DND-41 (cell line): Measurements from ENCODE around the gene RIN2.

Experiments
- ATAC-seq: fragments of 200-7000 bp; cut with Tn5 transposase; 3 replicates; pipeline ENCODE4 v1.9.1; 2021; ENCODE audit warnings: low read depth; ENCODE audit not compliant: insufficient read depth
- DNase-seq: peaks from one replicate; pipeline ENCODE4 v3.0.0-alpha.2; 2020
- H2AFZ ChIP-seq: 2 replicates; pipeline ENCODE4 v1.6.0; 2012; ENCODE audit warnings: low read depth, low read length
- H3K27ac ChIP-seq: 2 replicates; pipeline ENCODE4 v1.5.1; 2012; ENCODE audit warnings: low read length, inconsistent platforms
- H3K27me3 ChIP-seq: fragments of 200-600 bp; sonication (generic); 2 replicates; pipeline ENCODE4 v1.6.0; 2012; ENCODE audit warnings: low read length, mild to moderate bottlenecking, inconsistent platforms; ENCODE audit not compliant: insufficient read depth, poor library complexity
- H3K36me3 ChIP-seq: 2 replicates; pipeline ENCODE4 v1.5.1; 2012; ENCODE audit warnings: low read length, inconsistent platforms; ENCODE audit not compliant: insufficient read depth
- H3K4me1 ChIP-seq: 2 replicates; pipeline ENCODE4 v1.5.1; 2012; ENCODE audit warnings: mild to moderate bottlenecking, low read length; ENCODE audit not compliant: insufficient read depth
- H3K4me2 ChIP-seq: 2 replicates; pipeline ENCODE4 v1.6.0; 2012; ENCODE audit warnings: mild to moderate bottlenecking, moderate library complexity, low read length, inconsistent platforms; ENCODE audit not compliant: insufficient read depth
- H3K4me3 ChIP-seq, 2 experiments: fragments of 200-600 bp in 1 of 2; shearing (Covaris generic) in 1 of 2; 2 replicates each; pipeline ENCODE4 v1.5.1; 2012 to 2016; ENCODE audit warnings: inconsistent platforms in 2 of 2, low read length in 2 of 2, mild to moderate bottlenecking in 2 of 2, low read depth in 1 of 2, moderate library complexity in 1 of 2
- H3K79me2 ChIP-seq: 2 replicates; pipeline ENCODE4 v1.6.0; 2012; ENCODE audit warnings: low read length, inconsistent platforms; ENCODE audit not compliant: insufficient read depth
- H3K9ac ChIP-seq: 2 replicates; pipeline ENCODE4 v1.6.0; 2012; ENCODE audit warnings: low read depth, mild to moderate bottlenecking, inconsistent platforms, low read length, moderate library complexity
- H3K9me3 ChIP-seq: 2 replicates; pipeline ENCODE4 v1.5.1; 2012; ENCODE audit warnings: low read length, moderate library complexity, mild to moderate bottlenecking, inconsistent platforms; ENCODE audit not compliant: insufficient read depth, severe bottlenecking
- H4K20me1 ChIP-seq: 2 replicates; pipeline ENCODE4 v1.6.0; 2012; ENCODE audit warnings: low read length; ENCODE audit not compliant: insufficient read depth
- EZH2 ChIP-seq: IDR thresholded peaks from 3 replicates; pipeline ENCODE4 v1.6.1; 2012; ENCODE audit warnings: borderline replicate concordance, low read depth, mild to moderate bottlenecking, moderate library complexity, low read length, inconsistent platforms; ENCODE audit not compliant: severe bottlenecking
- TF ChIP-seq, protein P1 (sequence below): IDR thresholded peaks from 2 replicates; pipeline ENCODE4 v1.5.1; 2012; ENCODE audit warnings: borderline replicate concordance, low read length, moderate library complexity, mild to moderate bottlenecking; ENCODE audit not compliant: poor library complexity, severe bottlenecking; ENCODE audit errors: extremely low read depth

RIN2 gene, protein sequence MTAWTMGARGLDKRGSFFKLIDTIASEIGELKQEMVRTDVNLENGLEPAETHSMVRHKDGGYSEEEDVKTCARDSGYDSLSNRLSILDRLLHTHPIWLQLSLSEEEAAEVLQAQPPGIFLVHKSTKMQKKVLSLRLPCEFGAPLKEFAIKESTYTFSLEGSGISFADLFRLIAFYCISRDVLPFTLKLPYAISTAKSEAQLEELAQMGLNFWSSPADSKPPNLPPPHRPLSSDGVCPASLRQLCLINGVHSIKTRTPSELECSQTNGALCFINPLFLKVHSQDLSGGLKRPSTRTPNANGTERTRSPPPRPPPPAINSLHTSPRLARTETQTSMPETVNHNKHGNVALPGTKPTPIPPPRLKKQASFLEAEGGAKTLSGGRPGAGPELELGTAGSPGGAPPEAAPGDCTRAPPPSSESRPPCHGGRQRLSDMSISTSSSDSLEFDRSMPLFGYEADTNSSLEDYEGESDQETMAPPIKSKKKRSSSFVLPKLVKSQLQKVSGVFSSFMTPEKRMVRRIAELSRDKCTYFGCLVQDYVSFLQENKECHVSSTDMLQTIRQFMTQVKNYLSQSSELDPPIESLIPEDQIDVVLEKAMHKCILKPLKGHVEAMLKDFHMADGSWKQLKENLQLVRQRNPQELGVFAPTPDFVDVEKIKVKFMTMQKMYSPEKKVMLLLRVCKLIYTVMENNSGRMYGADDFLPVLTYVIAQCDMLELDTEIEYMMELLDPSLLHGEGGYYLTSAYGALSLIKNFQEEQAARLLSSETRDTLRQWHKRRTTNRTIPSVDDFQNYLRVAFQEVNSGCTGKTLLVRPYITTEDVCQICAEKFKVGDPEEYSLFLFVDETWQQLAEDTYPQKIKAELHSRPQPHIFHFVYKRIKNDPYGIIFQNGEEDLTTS

DNA sequence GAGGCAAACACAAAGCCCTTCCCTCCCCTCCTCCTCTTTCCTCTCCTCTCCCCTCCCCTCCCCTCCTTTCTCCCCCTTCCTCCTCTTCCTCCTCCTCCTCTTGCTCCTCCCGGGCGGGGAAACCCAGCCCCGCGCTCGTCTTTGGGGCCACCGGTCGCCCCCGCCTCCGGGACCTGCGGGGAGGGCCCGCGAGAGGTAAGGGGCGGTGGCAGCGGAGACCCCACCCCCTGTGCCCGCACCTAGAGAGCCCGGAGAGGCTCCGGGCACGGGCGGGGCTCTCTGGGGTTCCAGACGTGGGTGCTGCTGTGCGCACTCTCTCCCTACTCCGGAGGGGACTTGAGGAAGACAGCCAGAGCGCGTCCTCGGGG lies at the start of gene RIN2:
Gene RIN2 (plus strand): TSS at position 126 of the 368 bp plus-strand sequence. CDS start 131,344 bp downstream, outside the sequence.
- no peaks in the 10 kb centered on the region for H3K4me1 ChIP-seq
- H3K4me3 ChIP-seq = no peak within 1 kb of the TSS
- H3K27ac ChIP-seq = no peak within 1 kb of the TSS
- no peaks in the 10 kb centered on the region for H3K36me3 ChIP-seq
- no peaks in the 10 kb centered on the region for H3K27me3 ChIP-seq
- no peak for ATAC-seq
- TF ChIP-seq, protein P1, sequence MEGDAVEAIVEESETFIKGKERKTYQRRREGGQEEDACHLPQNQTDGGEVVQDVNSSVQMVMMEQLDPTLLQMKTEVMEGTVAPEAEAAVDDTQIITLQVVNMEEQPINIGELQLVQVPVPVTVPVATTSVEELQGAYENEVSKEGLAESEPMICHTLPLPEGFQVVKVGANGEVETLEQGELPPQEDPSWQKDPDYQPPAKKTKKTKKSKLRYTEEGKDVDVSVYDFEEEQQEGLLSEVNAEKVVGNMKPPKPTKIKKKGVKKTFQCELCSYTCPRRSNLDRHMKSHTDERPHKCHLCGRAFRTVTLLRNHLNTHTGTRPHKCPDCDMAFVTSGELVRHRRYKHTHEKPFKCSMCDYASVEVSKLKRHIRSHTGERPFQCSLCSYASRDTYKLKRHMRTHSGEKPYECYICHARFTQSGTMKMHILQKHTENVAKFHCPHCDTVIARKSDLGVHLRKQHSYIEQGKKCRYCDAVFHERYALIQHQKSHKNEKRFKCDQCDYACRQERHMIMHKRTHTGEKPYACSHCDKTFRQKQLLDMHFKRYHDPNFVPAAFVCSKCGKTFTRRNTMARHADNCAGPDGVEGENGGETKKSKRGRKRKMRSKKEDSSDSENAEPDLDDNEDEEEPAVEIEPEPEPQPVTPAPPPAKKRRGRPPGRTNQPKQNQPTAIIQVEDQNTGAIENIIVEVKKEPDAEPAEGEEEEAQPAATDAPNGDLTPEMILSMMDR = no peak
- no peak for TF ChIP-seq EZH2
- no peaks in the 10 kb centered on the region; the same call in 1 of the 2 replicates for H4K20me1 ChIP-seq
- no peak within 1 kb of the TSS for H3K4me2 ChIP-seq
- no peaks in the 10 kb centered on the region for H3K79me2 ChIP-seq
- H3K9me3 ChIP-seq = no peaks in the 10 kb centered on the region
- no peak for DNase-seq
- H3K9ac ChIP-seq = no peak within 1 kb of the TSS
- H2AFZ ChIP-seq = no peak within 1 kb of the TSS

DNA sequence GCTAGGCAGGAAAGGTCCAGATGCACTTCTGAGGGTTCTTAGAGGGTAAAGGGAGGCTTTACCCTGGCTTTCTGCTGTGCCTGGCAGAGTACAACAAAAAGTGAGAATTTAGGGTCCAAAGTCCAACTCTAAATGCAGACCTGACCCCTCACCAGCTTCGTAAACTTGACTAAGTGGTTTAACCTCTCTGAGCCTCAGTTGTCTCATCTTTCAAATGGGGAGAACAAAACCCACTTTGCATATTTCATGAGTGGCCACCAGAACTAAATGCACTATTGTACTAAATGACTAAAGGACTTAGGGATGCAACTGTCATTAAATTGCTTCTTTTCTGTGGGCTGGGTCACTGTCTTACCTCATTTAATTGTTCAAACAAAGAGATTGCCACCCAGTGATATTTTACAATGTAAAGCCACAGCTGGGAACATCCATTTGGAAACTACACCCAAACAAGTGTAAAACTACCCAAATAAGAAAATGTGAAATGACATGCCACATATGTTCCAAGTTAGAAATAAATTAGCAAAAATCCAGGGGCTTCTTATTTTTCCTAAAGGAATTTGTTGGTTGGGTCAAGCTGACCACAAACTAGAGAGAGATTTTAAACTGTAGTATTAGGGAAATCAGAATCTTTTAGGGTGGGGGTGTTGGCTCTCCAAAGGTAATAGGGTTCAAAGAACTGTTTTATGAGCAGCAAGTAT lies 48.3 kb upstream of the RIN2 start:
- no peak overlapping the region for H3K9ac ChIP-seq
- no peak overlapping the region for H3K27ac ChIP-seq
- no peak overlapping the region for H2AFZ ChIP-seq
- H3K9me3 ChIP-seq = peaks cover 5% of the 10 kb centered on the region
- TF ChIP-seq EZH2 = no peak
- TF ChIP-seq, protein P1 = no peak
- ATAC-seq (no peak), DNase-seq (no peak)
- H4K20me1 ChIP-seq = no peaks in the 10 kb centered on the region
- H3K79me2 ChIP-seq = no peaks in the 10 kb centered on the region
- no peaks in the 10 kb centered on the region for H3K27me3 ChIP-seq
- H3K36me3 ChIP-seq = no peaks in the 10 kb centered on the region
- H3K4me2 ChIP-seq = no peak overlapping the region
- no peaks in the 10 kb centered on the region for H3K4me1 ChIP-seq
- no peak overlapping the region for H3K4me3 ChIP-seq

DNA sequence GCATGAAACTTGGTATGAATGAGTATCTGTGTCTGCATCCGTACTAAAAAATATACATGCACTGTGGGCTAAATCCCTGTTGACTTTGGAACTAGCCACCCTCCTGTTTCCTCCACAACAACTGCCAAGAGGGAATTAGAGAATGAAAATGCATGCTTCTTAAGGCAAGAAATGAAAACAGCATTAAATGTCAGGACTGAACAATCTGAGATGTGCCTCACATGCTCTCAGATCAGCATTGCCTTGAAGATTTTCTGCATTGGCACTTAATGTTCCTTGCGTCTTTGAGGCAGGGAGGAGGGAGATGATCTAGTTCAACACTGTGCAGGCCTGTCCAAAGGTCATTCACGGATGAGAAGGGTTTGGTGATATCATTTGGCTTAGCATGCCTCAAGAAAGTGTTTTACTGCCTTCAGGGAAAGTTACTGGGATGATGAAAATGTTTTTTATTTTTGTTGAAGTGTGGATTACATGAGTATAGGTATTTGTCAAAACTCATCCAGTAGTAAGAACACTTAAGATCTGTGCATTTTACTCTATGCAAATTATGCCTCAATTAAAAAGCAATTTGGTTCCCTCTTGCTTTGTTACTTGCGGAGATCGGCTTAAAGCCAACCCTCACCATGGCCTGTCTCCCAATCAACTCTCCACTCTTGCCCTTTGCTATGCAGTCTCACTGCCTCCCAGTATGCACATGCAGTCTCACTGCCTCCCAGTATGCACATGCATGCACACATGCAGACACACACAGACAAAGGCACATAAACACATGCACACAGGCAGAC lies 47.5 kb upstream of the RIN2 start:
- H4K20me1 ChIP-seq = no peaks in the 10 kb centered on the region
- H3K4me1 ChIP-seq = no peaks in the 10 kb centered on the region
- H3K27me3 ChIP-seq = no peaks in the 10 kb centered on the region
- H3K9ac ChIP-seq = no peak overlapping the region
- H3K4me2 ChIP-seq = no peak overlapping the region
- TF ChIP-seq, protein P1 = no peak
- no peak for TF ChIP-seq EZH2
- H3K4me3 ChIP-seq = no peak overlapping the region
- H3K27ac ChIP-seq = no peak overlapping the region
- no peaks in the 10 kb centered on the region for H3K79me2 ChIP-seq
- ATAC-seq (no peak), DNase-seq (no peak)
- no peaks in the 10 kb centered on the region for H3K36me3 ChIP-seq
- no peak overlapping the region for H2AFZ ChIP-seq
- peaks cover 5% of the 10 kb centered on the region for H3K9me3 ChIP-seq
